MCF 10A (cell line): ENCODE measurements around the gene SLC2A11. TPM values are rescaled to one million over a fixed set of nuclear protein-coding genes. Genes with fewer than 3 reads are reported as not detected.
"Not testable (repeated sequence)": the region's sequence is repeated elsewhere in the genome, so short reads cannot be mapped to it uniquely, and the experiment has no call there.

Source experiments
- BruUV-seq: library from RNA; stranded (reverse); fragments of 400-500 nt; replicated peaks from 2 replicates; lab custom pipeline; 2021; lab: Mats Ljungman, UMichigan
- CTCF ChIA-PET: fragments of 300-600 bp; sonication (Branson Sonifier 250); formaldehyde crosslinking; extraction: SDS; loops from one replicate; lab custom pipeline; 2021; ENCODE audit warnings: antibody characterized with exemption, inconsistent platforms; lab: Yijun Ruan, JAX
- POLR2A ChIA-PET: fragments of 300-600, 350-650 bp; sonication (Branson Sonifier 250); formaldehyde crosslinking; extraction: SDS; loops from one replicate; lab custom pipeline; 2020; ENCODE audit warnings: antibody characterized with exemption, inconsistent platforms; lab: Yijun Ruan, JAX
- DNase-seq: peaks from one replicate; pipeline ENCODE4 v3.0.0-alpha.2; 2018; ENCODE audit not compliant: unreplicated experiment
- H3K27ac Mint-ChIP-seq: one replicate; pipeline ENCODE4 v1.8.0; 2022; ENCODE audit warnings: mild to moderate bottlenecking, low read depth, mixed read lengths; ENCODE audit not compliant: unreplicated experiment
- H3K27me3 Mint-ChIP-seq: one replicate; pipeline ENCODE4 v1.8.0; 2022; ENCODE audit warnings: mixed read lengths; ENCODE audit not compliant: insufficient read depth, unreplicated experiment
- H3K36me3 Mint-ChIP-seq: one replicate; pipeline ENCODE4 v1.8.0; 2022; ENCODE audit warnings: mild to moderate bottlenecking, moderate library complexity, mixed read lengths; ENCODE audit not compliant: insufficient read depth, unreplicated experiment
- H3K4me1 Mint-ChIP-seq: one replicate; pipeline ENCODE4 v1.8.0; 2022; ENCODE audit warnings: mixed read lengths; ENCODE audit not compliant: insufficient read depth, unreplicated experiment
- H3K4me3 Mint-ChIP-seq: one replicate; pipeline ENCODE4 v1.8.0; 2022; ENCODE audit warnings: mild to moderate bottlenecking, moderate library complexity, mixed read lengths; ENCODE audit not compliant: unreplicated experiment
- H3K9me3 Mint-ChIP-seq: one replicate; pipeline ENCODE4 v1.8.0; 2022; ENCODE audit warnings: mixed read lengths; ENCODE audit not compliant: unreplicated experiment
- CTCF ChIP-seq: fragments of 200-600 bp; IDR thresholded peaks from one replicate; pipeline ENCODE4 v1.8.0; 2022; ENCODE audit warnings: antibody characterized with exemption, mild to moderate bottlenecking; ENCODE audit not compliant: unreplicated experiment
- intact Hi-C: fragments of 100-400 bp; cut with micrococcal nuclease; formaldehyde crosslinking; loops from 2 replicates; pipeline ENCODE4 v1.14.1; 2022
- total RNA-seq: library from RNA; stranded (reverse); gene quantifications from 2 replicates; pipeline ENCODE4 v1.2.3, GENCODE V29; 2022

SLC2A11 gene
- total RNA-seq, 1 experiment from 2014 or later, result 9.6 TPM

GRCh38 chr22:23912293-23912903, 54.7 kb downstream of the SLC2A11 start:
- Mint-ChIP-seq H3K36me3 (no peaks in the 10 kb centered on the region), H3K27me3 (no peaks in the 10 kb centered on the region), H3K4me1 (peaks cover 7% of the 10 kb centered on the region), H3K9me3 (no peaks in the 10 kb centered on the region), H3K4me3 (no peak overlapping the region), H3K27ac (no peak overlapping the region)
- DNase-seq, result no peak
- no peak for TF ChIP-seq CTCF
- POLR2A ChIA-PET, result interaction anchor here (1.1 to 3.2 kb wide), 3 partner anchors 10 to 55 kb away, joined by 3 to 59 read pairs (median 47); partner anchors contain the start of genes MIF and SLC2A11
- no TSS peak for BruUV-seq
- intact Hi-C loops, result no loop called here
- CTCF ChIA-PET, result interaction anchor here (0.7 kb wide), 1 partner anchor 50 kb away, joined by 3 read pairs; no protein-coding TSS in a partner anchor

GRCh38 chr22:23913306-23913660, 55.6 kb downstream of the SLC2A11 start:
- peak overlapping the region; percentile 91 for H3K27ac Mint-ChIP-seq
- TF ChIP-seq CTCF, result no peak
- no TSS peak for BruUV-seq
- POLR2A ChIA-PET, result interaction anchor here (0.7 to 3.2 kb wide), 10 partner anchors 11 to 146 kb away, joined by 3 to 59 read pairs (median 6); partner anchors contain the start of genes MIF and SLC2A11
- H3K4me3 Mint-ChIP-seq, result peak overlapping the region; percentile 79
- H3K9me3 Mint-ChIP-seq, result no peaks in the 10 kb centered on the region
- intact Hi-C loops, result no loop called here
- CTCF ChIA-PET, result interaction anchor here (0.7 to 1.1 kb wide), 2 partner anchors 10 to 16 kb away, joined by 3 to 4 read pairs; no protein-coding TSS in a partner anchor
- no peaks in the 10 kb centered on the region for H3K36me3 Mint-ChIP-seq
- peaks cover 7% of the 10 kb centered on the region for H3K4me1 Mint-ChIP-seq
- DNase-seq, result no peak
- H3K27me3 Mint-ChIP-seq, result no peaks in the 10 kb centered on the region

- no peaks in the 10 kb centered on the region for H3K36me3 Mint-ChIP-seq
- POLR2A ChIA-PET, result interaction anchor here (0.6 to 3.2 kb wide), 12 partner anchors 11 to 334 kb away, joined by 3 to 59 read pairs (median 4); partner anchors contain the start of genes MIF and SLC2A11
- intact Hi-C loops, result loop anchor here (2.0 kb wide), 1 partner anchor 19 kb away; the partner anchor contains the start of gene MIF
- CTCF ChIA-PET, result interaction anchor here (0.7 to 1.1 kb wide), 2 partner anchors 11 to 17 kb away, joined by 3 to 4 read pairs; no protein-coding TSS in a partner anchor
- peaks cover 7% of the 10 kb centered on the region for H3K4me1 Mint-ChIP-seq
- H3K27ac Mint-ChIP-seq, result peak overlapping the region; percentile 91
- no peak for TF ChIP-seq CTCF
- no peaks in the 10 kb centered on the region for H3K27me3 Mint-ChIP-seq
- DNase-seq, result peak; percentile 99
- peak overlapping the region; percentile 79 for H3K4me3 Mint-ChIP-seq
- no TSS peak for BruUV-seq
- no peaks in the 10 kb centered on the region for H3K9me3 Mint-ChIP-seq
These were observed 56.1 kb downstream of the SLC2A11 start for GRCh38 chr22:23913661-23914353.

GRCh38 chr22:23915290-23915689, 57.6 kb downstream of the SLC2A11 start:
- ChIA-PET CTCF (interaction anchor here (0.6 kb wide), 1 partner anchor 50 kb away, joined by 3 read pairs; no protein-coding TSS in a partner anchor), POLR2A (interaction anchor here (0.6 kb wide), 1 partner anchor 21 kb away, joined by 4 read pairs; the partner anchor contains the start of gene MIF)
- Mint-ChIP-seq H3K4me3 (no peak overlapping the region), H3K9me3 (no peaks in the 10 kb centered on the region), H3K27ac (no peak overlapping the region), H3K36me3 (no peaks in the 10 kb centered on the region), H3K27me3 (no peaks in the 10 kb centered on the region), H3K4me1 (peaks cover 7% of the 10 kb centered on the region)
- intact Hi-C loops, result loop anchor here (2.0 kb wide), 1 partner anchor 20 kb away; the partner anchor contains the start of gene MIF
- DNase-seq, result no peak
- BruUV-seq, result no TSS peak
- no peak for TF ChIP-seq CTCF

- DNase-seq, H3K9me3 Mint-ChIP-seq, H3K27me3 Mint-ChIP-seq, H3K36me3 Mint-ChIP-seq, H3K27ac Mint-ChIP-seq, H3K4me3 Mint-ChIP-seq, H3K4me1 Mint-ChIP-seq, BruUV-seq, intact Hi-C loops: not testable (repeated sequence)
- ChIA-PET POLR2A (interaction anchor here (1.1 kb wide), 2 partner anchors 18 to 152 kb away, joined by 3 to 6 read pairs; partner anchors contain the start of gene CHCHD10), CTCF (interaction anchor here (0.6 to 1.1 kb wide), 3 partner anchors 27 to 330 kb away, joined by 3 to 4 read pairs (median 3); no protein-coding TSS in a partner anchor)
These were observed 62.6 kb downstream of the SLC2A11 start for GRCh38 chr22:23920267-23920611.
